SK-N-MC (cell line): ENCODE results near the gene USP9X.

ENCODE experiments used
- EZH2 ChIP-seq: fragments of 200-600 bp; sonication (generic); IDR thresholded peaks from one replicate; pipeline ENCODE4 v1.6.1; 2017; ENCODE audit warnings: antibody characterized with exemption
- FOXP2 ChIP-seq: optimal IDR thresholded peaks from 2 replicates; pipeline ENCODE3; 2011; ENCODE audit warnings: mild to moderate bottlenecking, moderate library complexity; ENCODE audit not compliant: insufficient read depth; ENCODE audit errors: extremely low read length, control extremely low read depth
- POLR2AphosphoS5 ChIP-seq: IDR thresholded peaks from 2 replicates; pipeline ENCODE4 v1.6.1; 2012; ENCODE audit warnings: mild to moderate bottlenecking, low read depth, low read length, borderline replicate concordance

- TF ChIP-seq EZH2 (no peak), POLR2AphosphoS5 (no peak), FOXP2 (no peak)
These were observed 12.1 kb downstream of the USP9X start for GRCh38 chrX:41097326-41097725.
